H9 (cell line): ENCODE results near the gene KCMF1. TPM values are rescaled to one million over a fixed set of nuclear protein-coding genes. Genes with fewer than 3 reads are reported as not detected.

ENCODE experiments used
- DNase-seq: peaks from one replicate; pipeline ENCODE4 v3.0.0-alpha.2; 2017
- H2AFZ ChIP-seq: one replicate; pipeline ENCODE4 v1.6.1; 2013; ENCODE audit warnings: mild to moderate bottlenecking, low read length, control low read depth, moderate library complexity
- H2AK5ac ChIP-seq: 2 replicates; pipeline ENCODE4 v1.6.1; 2013; ENCODE audit warnings: low read length, control low read depth, mixed read lengths; ENCODE audit not compliant: insufficient read length
- H2BK120ac ChIP-seq: one replicate; pipeline ENCODE4 v1.6.1; 2013; ENCODE audit warnings: low read depth, mild to moderate bottlenecking, low read length, control low read depth, inconsistent platforms; ENCODE audit not compliant: poor library complexity, severe bottlenecking
- H2BK12ac ChIP-seq: 2 replicates; pipeline ENCODE4 v1.6.1; 2013; ENCODE audit warnings: low read length, control low read depth, mixed read lengths, low read depth; ENCODE audit not compliant: insufficient read length
- H2BK15ac ChIP-seq: 2 replicates; pipeline ENCODE4 v1.6.1; 2013; ENCODE audit warnings: low read depth, low read length, control low read depth
- H2BK20ac ChIP-seq: one replicate; pipeline ENCODE4 v1.6.1; 2013; ENCODE audit warnings: low read depth, mild to moderate bottlenecking, low read length, control low read depth, inconsistent platforms; ENCODE audit not compliant: poor library complexity, severe bottlenecking
- H2BK5ac ChIP-seq: 2 replicates; pipeline ENCODE4 v1.6.1; 2013; ENCODE audit warnings: low read length, control low read depth, mixed read lengths; ENCODE audit not compliant: insufficient read length
- H3K14ac ChIP-seq: 2 replicates; pipeline ENCODE4 v1.6.1; 2013; ENCODE audit warnings: low read length, control low read depth; ENCODE audit not compliant: insufficient read depth
- H3K18ac ChIP-seq: 2 replicates; pipeline ENCODE4 v1.6.1; 2013; ENCODE audit warnings: low read depth, mild to moderate bottlenecking, mixed read lengths, low read length, control low read depth; ENCODE audit not compliant: insufficient read length
- H3K23ac ChIP-seq: 2 replicates; pipeline ENCODE4 v1.6.1; 2013; ENCODE audit warnings: low read length, control low read depth, mixed read lengths, low read depth; ENCODE audit not compliant: insufficient read length
- H3K23me2 ChIP-seq: 2 replicates; pipeline ENCODE4 v1.6.1; 2013; ENCODE audit warnings: low read depth, mild to moderate bottlenecking, mixed read lengths, low read length, control low read depth; ENCODE audit not compliant: insufficient read length, poor library complexity, severe bottlenecking
- H3K27ac ChIP-seq: 2 replicates; pipeline ENCODE4 v1.5.1; 2013; ENCODE audit warnings: low read length, control low read depth, mixed read lengths, low read depth; ENCODE audit not compliant: insufficient read length
- H3K27me3 ChIP-seq: 2 replicates; pipeline ENCODE4 v1.6.1; 2013; ENCODE audit warnings: low read length, control low read depth, inconsistent platforms; ENCODE audit not compliant: insufficient read depth
- H3K4ac ChIP-seq: 2 replicates; pipeline ENCODE4 v1.6.1; 2013; ENCODE audit warnings: low read depth, mild to moderate bottlenecking, control low read depth, inconsistent platforms, low read length, moderate library complexity
- H3K4me1 ChIP-seq: 2 replicates; pipeline ENCODE4 v1.6.1; 2013; ENCODE audit warnings: low read length, control low read depth, inconsistent platforms; ENCODE audit not compliant: insufficient read depth
- H3K4me2 ChIP-seq: 2 replicates; pipeline ENCODE4 v1.6.1; 2013; ENCODE audit warnings: low read length, control low read depth, mixed read lengths; ENCODE audit not compliant: insufficient read length, insufficient read depth
- H3K56ac ChIP-seq: 2 replicates; pipeline ENCODE4 v1.6.1; 2013; ENCODE audit warnings: low read depth, mild to moderate bottlenecking, mixed read lengths, low read length, control low read depth; ENCODE audit not compliant: insufficient read length
- H3K79me1 ChIP-seq: 2 replicates; pipeline ENCODE4 v1.6.1; 2013; ENCODE audit warnings: low read depth, mild to moderate bottlenecking, moderate library complexity, low read length, control low read depth, inconsistent platforms; ENCODE audit not compliant: insufficient read depth, poor library complexity, severe bottlenecking
- H3K79me2 ChIP-seq: 2 replicates; pipeline ENCODE4 v1.6.1; 2013; ENCODE audit warnings: low read length, control low read depth, inconsistent platforms; ENCODE audit not compliant: insufficient read depth
- H3K9ac ChIP-seq: 2 replicates; pipeline ENCODE4 v1.6.1; 2013; ENCODE audit warnings: low read length, control low read depth, mixed read lengths; ENCODE audit not compliant: insufficient read length; ENCODE audit errors: extremely low read depth
- H3K9me3 ChIP-seq: one replicate; pipeline ENCODE4 v1.6.1; 2013; ENCODE audit warnings: low read depth, low read length, inconsistent platforms; ENCODE audit not compliant: control insufficient read depth
- H3T11ph ChIP-seq: one replicate; pipeline ENCODE4 v1.6.1; 2013; ENCODE audit warnings: mild to moderate bottlenecking, low read length, control low read depth, inconsistent platforms
- H4K20me1 ChIP-seq: one replicate; pipeline ENCODE4 v1.6.1; 2013; ENCODE audit not compliant: control insufficient read depth, insufficient read length, insufficient read depth
- H4K5ac ChIP-seq: 2 replicates; pipeline ENCODE4 v1.6.1; 2013; ENCODE audit warnings: low read depth, mild to moderate bottlenecking, mixed read lengths, low read length, control low read depth; ENCODE audit not compliant: insufficient read length
- H4K8ac ChIP-seq: replicated peaks from 2 replicates; pipeline ENCODE4 v1.6.1; 2013; ENCODE audit warnings: low read length, control low read depth, mixed read lengths, low read depth; ENCODE audit not compliant: insufficient read length
- H4K91ac ChIP-seq: 2 replicates; pipeline ENCODE4 v1.6.1; 2013; ENCODE audit warnings: low read depth, mild to moderate bottlenecking, moderate library complexity, mixed read lengths, low read length, control low read depth; ENCODE audit not compliant: insufficient read length
- H3K27ac Mint-ChIP-seq, 3 experiments: 2 replicates in 2 of 3; 3 replicates in 1 of 3; pipeline ENCODE4 v1.8.0; 2020 to 2021; ENCODE audit warnings: mixed read lengths in 3 of 3, mild to moderate bottlenecking in 1 of 3, moderate library complexity in 1 of 3
- H3K27me3 Mint-ChIP-seq: 2 replicates; pipeline ENCODE4 v1.8.0; 2021; ENCODE audit warnings: low read depth, mild to moderate bottlenecking, moderate library complexity, mixed read lengths
- H3K36me3 Mint-ChIP-seq, 3 experiments: 2 replicates in 2 of 3; 3 replicates in 1 of 3; pipeline ENCODE4 v1.8.0; 2020 to 2021; ENCODE audit warnings: low read depth in 3 of 3, mixed read lengths in 3 of 3; ENCODE audit not compliant: insufficient read depth in 1 of 3
- H3K4me1 Mint-ChIP-seq, 2 experiments: 2 replicates each; pipeline ENCODE4 v1.8.0; 2020; ENCODE audit warnings: mixed read lengths in 2 of 2
- H3K4me3 Mint-ChIP-seq, 2 experiments: 2 replicates in 1 of 2; 3 replicates in 1 of 2; pipeline ENCODE4 v1.8.0; 2020 to 2021; ENCODE audit warnings: mild to moderate bottlenecking in 2 of 2, mixed read lengths in 2 of 2, moderate library complexity in 1 of 2
- H3K9me3 Mint-ChIP-seq, 2 experiments: 2 replicates in 1 of 2; 3 replicates in 1 of 2; pipeline ENCODE4 v1.8.0; 2020; ENCODE audit warnings: mild to moderate bottlenecking in 2 of 2, mixed read lengths in 2 of 2, moderate library complexity in 1 of 2
- WGBS: extraction: QIAGEN DNeasy Blood & Tissue Kit; methylation state at CpG from one replicate; pipeline ENCODE4 v1.1.7; 2013; ENCODE audit warnings: missing lambda C conversion rate, low lambda C conversion rate, mixed read lengths; ENCODE audit not compliant: insufficient read length; ENCODE audit errors: extremely low coverage; 5-methylcytosine and 5-hydroxymethylcytosine counted together
- total RNA-seq: library from RNA; stranded (reverse); gene quantifications from 2 replicates; pipeline ENCODE4 v1.2.1, GENCODE V29; 2021
- TF ChIP-seq, protein P1 (sequence below): fragments of 200-600 bp; sonication (generic); conservative IDR thresholded peaks from 3 replicates; pipeline ENCODE4 v1.8.0; 2021; ENCODE audit warnings: antibody characterized with exemption, mild to moderate bottlenecking

KCMF1 gene
- total RNA-seq, 1 experiment from 2014 or later: 113 TPM

- Histone ChIP-seq H3K23ac (no peak overlapping the region), H2AK5ac (no peak overlapping the region), H2AFZ (no peak overlapping the region), H3K79me2 (no peaks in the 10 kb centered on the region), H3K4me2 (no peak overlapping the region), H3K18ac (no peak overlapping the region), H3K79me1 (no peaks in the 10 kb centered on the region), H2BK12ac (no peak overlapping the region), H4K20me1 (no peaks in the 10 kb centered on the region), H3K27me3 (no peaks in the 10 kb centered on the region), H2BK15ac (no peak overlapping the region), H3K14ac (no peak overlapping the region), H4K5ac (no peak overlapping the region), H2BK120ac (no peak overlapping the region), H3K9ac (no peak overlapping the region), H3T11ph (no peak overlapping the region), H4K8ac (no peak overlapping the region), H3K56ac (no peak overlapping the region), H3K4ac (no peak overlapping the region), H3K27ac (no peak overlapping the region), H3K9me3 (no peaks in the 10 kb centered on the region), H2BK5ac (no peak overlapping the region), H2BK20ac (no peak overlapping the region), H4K91ac (no peak overlapping the region), H3K23me2 (peaks cover 4% of the 10 kb centered on the region), H3K4me1 (peaks cover 4% of the 10 kb centered on the region; the same call in 1 of the 2 replicates)
- no CpG with 5 or more reads among the region's 5 CpGs for WGBS
- no peak overlapping the region for H3K4me3 Mint-ChIP-seq
- DNase-seq: no peak
- TF ChIP-seq, protein P1, sequence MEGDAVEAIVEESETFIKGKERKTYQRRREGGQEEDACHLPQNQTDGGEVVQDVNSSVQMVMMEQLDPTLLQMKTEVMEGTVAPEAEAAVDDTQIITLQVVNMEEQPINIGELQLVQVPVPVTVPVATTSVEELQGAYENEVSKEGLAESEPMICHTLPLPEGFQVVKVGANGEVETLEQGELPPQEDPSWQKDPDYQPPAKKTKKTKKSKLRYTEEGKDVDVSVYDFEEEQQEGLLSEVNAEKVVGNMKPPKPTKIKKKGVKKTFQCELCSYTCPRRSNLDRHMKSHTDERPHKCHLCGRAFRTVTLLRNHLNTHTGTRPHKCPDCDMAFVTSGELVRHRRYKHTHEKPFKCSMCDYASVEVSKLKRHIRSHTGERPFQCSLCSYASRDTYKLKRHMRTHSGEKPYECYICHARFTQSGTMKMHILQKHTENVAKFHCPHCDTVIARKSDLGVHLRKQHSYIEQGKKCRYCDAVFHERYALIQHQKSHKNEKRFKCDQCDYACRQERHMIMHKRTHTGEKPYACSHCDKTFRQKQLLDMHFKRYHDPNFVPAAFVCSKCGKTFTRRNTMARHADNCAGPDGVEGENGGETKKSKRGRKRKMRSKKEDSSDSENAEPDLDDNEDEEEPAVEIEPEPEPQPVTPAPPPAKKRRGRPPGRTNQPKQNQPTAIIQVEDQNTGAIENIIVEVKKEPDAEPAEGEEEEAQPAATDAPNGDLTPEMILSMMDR: no peak
- H3K4me1 Mint-ChIP-seq: peaks cover 29 to 30% of the 10 kb centered on the region in 2 experiments
- peaks cover 14% of the 10 kb centered on the region for H3K27me3 Mint-ChIP-seq
- peaks cover 11 to 13% of the 10 kb centered on the region in 2 experiments for H3K9me3 Mint-ChIP-seq
- no peak overlapping the region for H3K27ac Mint-ChIP-seq
- H3K36me3 Mint-ChIP-seq: peaks cover 0 to 11% (median 7%) of the 10 kb centered on the region in 3 experiments; a peak in 5 of 7 replicates
Observed at GRCh38 chr2:85087541-85087940, 116.6 kb downstream of the KCMF1 start.
